Epithelial cell of esophagus (primary cell): ENCODE data around the gene SLC7A4.
A peak's percentile ranks its signal among the peaks of the same experiment; 100 is the strongest.
"Not testable (repeated sequence)": the region's sequence is repeated elsewhere in the genome, so short reads cannot be mapped to it uniquely, and the experiment has no call there.

Experiments used
- DNase-seq: peaks from one replicate; pipeline ENCODE4 v3.0.0; 2010; ENCODE audit warnings: low read depth
- H3K4me3 ChIP-seq: 2 replicates; pipeline ENCODE4 v1.5.1; 2011; ENCODE audit warnings: mild to moderate bottlenecking, low read length, control low read depth
- CTCF ChIP-seq: IDR thresholded peaks from 2 replicates; pipeline ENCODE4 v1.5.1; 2011; ENCODE audit warnings: low read depth, mild to moderate bottlenecking, low read length, control low read depth, inconsistent platforms; ENCODE audit not compliant: insufficient read depth; ENCODE audit errors: missing control alignments

Gene SLC7A4

GRCh38 chr22:21075516-21076138, 43.3 kb upstream of the SLC7A4 start:
- H3K4me3 ChIP-seq, result no peak overlapping the region
- no peak for TF ChIP-seq CTCF
- DNase-seq, result no peak

GRCh38 chr22:21074102-21074715, 41.8 kb upstream of the SLC7A4 start:
- peak; percentile 90 for DNase-seq
- TF ChIP-seq CTCF, result no peak
- H3K4me3 ChIP-seq, result no peak overlapping the region

- TF ChIP-seq CTCF, result no peak
- H3K4me3 ChIP-seq, result no peak overlapping the region
- no peak for DNase-seq
Measured at GRCh38 chr22:21073482-21073881, 41.1 kb upstream of the SLC7A4 start.

- DNase-seq, result peak; percentile 71
- TF ChIP-seq CTCF, result no peak
- no peak overlapping the region for H3K4me3 ChIP-seq
Measured at GRCh38 chr22:21073023-21073422, 40.7 kb upstream of the SLC7A4 start.

- H3K4me3 ChIP-seq, DNase-seq: not testable (repeated sequence)
Measured at GRCh38 chr22:21071796-21072195, 39.4 kb upstream of the SLC7A4 start.

- H3K4me3 ChIP-seq, result no peak overlapping the region
- TF ChIP-seq CTCF, result no peak
- DNase-seq, result no peak
Measured at GRCh38 chr22:21070690-21071615, 38.6 kb upstream of the SLC7A4 start.

GRCh38 chr22:21069375-21069774, 37.0 kb upstream of the SLC7A4 start:
- no peak for DNase-seq
- H3K4me3 ChIP-seq, result no peak overlapping the region
- TF ChIP-seq CTCF, result no peak
